Measurements from ENCODE around the gene AFAP1L1. TPM values are rescaled to one million over a fixed set of nuclear protein-coding genes. Genes with fewer than 3 reads are reported as not detected.
A peak's percentile ranks its signal among the peaks of the same experiment; 100 is the strongest.

AFAP1L1 gene
- total and polyA plus RNA-seq, 2 of the 13 experiments (the other 11 are each of a cell fraction or from before 2014, with no cell fraction given) = 0.38 to 1.0 TPM

DNA sequence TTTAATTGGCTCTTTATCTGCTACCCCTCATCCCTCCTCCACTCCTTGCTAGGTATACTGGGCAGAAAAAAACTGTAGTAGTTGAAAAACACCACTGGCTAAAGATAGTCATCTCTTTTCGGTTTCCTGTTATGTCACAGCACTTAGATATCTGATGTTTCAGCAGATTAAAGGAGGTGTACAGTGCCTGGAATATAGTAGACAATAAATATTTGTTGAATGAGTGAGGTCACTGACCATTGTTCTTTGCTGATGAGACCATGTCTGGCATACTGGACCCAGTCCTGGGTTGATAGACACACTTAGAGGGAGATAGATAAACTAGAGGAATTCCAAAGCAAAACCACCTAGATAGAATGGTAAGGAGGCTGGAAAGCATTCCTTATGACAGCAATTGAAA, 76.9 kb downstream of the AFAP1L1 start (continued):
- TF ChIP-seq ZKSCAN1 (IDR thresholded peaks at IDR 0.05; ENCODE audit: low read length) (no peak), ZSCAN12 (CRISPR knock-in tag; IDR thresholded peaks at IDR 0.05) (no peak), NBN (conservative IDR thresholded peaks at IDR 0.05) (no peak), ZNF891 (CRISPR knock-in tag; IDR thresholded peaks at IDR 0.05) (no peak), SKI (IDR thresholded peaks at IDR 0.05; ENCODE audit: partially characterized antibody) (no peak), ZC3H13 (CRISPR knock-in tag; IDR thresholded peaks at IDR 0.05) (no peak), MTA3 (CRISPR knock-in tag; IDR thresholded peaks at IDR 0.05) (no peak), ARHGAP35 (CRISPR knock-in tag; IDR thresholded peaks at IDR 0.05; ENCODE audit: borderline replicate concordance) (no peak)
- TF ChIP-seq, protein P1, sequence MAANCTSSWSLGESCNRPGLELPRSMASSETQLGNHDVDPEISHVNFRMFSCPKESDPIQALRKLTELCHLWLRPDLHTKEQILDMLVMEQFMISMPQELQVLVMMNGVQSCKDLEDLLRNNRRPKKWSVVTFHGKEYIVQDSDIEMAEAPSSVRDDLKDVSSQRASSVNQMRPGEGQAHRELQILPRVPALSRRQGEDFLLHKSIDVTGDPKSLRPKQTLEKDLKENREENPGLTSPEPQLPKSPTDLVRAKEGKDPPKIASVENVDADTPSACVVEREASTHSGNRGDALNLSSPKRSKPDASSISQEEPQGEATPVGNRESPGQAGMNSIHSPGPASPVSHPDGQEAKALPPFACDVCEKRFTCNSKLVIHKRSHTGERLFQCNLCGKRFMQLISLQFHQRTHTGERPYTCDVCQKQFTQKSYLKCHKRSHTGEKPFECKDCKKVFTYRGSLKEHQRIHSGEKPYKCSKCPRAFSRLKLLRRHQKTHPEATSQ (CRISPR knock-in tag; IDR thresholded peaks at IDR 0.05; ENCODE audit: borderline replicate concordance) = no peak
- TF ChIP-seq, protein P2, sequence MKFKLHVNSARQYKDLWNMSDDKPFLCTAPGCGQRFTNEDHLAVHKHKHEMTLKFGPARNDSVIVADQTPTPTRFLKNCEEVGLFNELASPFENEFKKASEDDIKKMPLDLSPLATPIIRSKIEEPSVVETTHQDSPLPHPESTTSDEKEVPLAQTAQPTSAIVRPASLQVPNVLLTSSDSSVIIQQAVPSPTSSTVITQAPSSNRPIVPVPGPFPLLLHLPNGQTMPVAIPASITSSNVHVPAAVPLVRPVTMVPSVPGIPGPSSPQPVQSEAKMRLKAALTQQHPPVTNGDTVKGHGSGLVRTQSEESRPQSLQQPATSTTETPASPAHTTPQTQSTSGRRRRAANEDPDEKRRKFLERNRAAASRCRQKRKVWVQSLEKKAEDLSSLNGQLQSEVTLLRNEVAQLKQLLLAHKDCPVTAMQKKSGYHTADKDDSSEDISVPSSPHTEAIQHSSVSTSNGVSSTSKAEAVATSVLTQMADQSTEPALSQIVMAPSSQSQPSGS (CRISPR knock-in tag; IDR thresholded peaks at IDR 0.05) = no peak

DNA sequence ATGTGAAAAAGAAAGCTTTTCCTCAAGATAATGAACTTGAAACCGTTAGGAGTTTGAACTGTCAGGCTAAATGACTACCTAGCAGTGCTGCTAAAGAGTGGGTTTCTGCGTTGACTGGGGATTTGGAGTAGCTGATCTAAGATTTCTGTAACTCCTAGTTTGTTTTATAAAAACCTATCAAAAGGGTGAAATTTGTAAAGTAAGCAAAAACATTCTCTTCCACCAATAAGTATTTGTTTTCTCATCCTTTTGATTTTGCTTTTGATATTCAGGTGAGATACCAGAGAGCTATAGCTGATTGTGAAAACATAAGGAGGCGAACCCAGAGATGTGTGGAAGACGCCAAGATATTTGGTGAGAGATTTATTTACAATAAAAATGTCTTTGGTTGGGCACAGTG, 77.7 kb downstream of the AFAP1L1 start:
- in situ Hi-C loops (cut with HindIII; ENCODE audit: extremely low pct_ligation_motif_present, low pct_unique_long_range_greater_than_20kb) = no loop called here
- no peak for DNase-seq (ENCODE audit: low spot score)
- FAIRE-seq = no peak
- intact Hi-C loops (cut with micrococcal nuclease; ENCODE audit: unreplicated experiment) = no loop called here
- no peak for ATAC-seq
- Histone ChIP-seq H3K4me3 (replicated peaks in 1 of 3; ENCODE audit: insufficient read depth in 1 of 3, low read depth in 2 of 3, low read length in 3 of 3) (no peak overlapping the region), H3K36me3 (replicated peaks in 1 of 2; ENCODE audit: control insufficient read depth in 1 of 2, insufficient read depth in 2 of 2, low read length in 2 of 2) (peaks cover 10 to 59% of the 10 kb centered on the region in 2 experiments), H3K9ac (ENCODE audit: insufficient read depth, low read depth, low read length) (no peak overlapping the region), H4K20me1 (ENCODE audit: insufficient read depth, low read length) (0 out of 2 replicates have a peak, but pooled peaks cover 4% of the 10 kb centered on the region), H3K27me3 (ENCODE audit: control insufficient read depth in 1 of 2, insufficient read depth in 2 of 2, low read length in 2 of 2) (no peaks in the 10 kb centered on the region; a peak in 1 of 5 replicates), H3K4me2 (ENCODE audit: low read depth, low read length) (no peak overlapping the region), H3K4me1 (ENCODE audit: insufficient read depth, low read length) (peaks cover 29% of the 10 kb centered on the region), H3K79me2 (ENCODE audit: insufficient read depth, low read length) (peaks cover 22% of the 10 kb centered on the region), H2AFZ (ENCODE audit: low read length) (no peak overlapping the region), H3K27ac (ENCODE audit: extremely low read length, insufficient read depth, low read length) (no peak overlapping the region), H3K9me3 (ENCODE audit: low read length) (no peaks in the 10 kb centered on the region)
- CTCF ChIA-PET (ENCODE audit: low intra/inter-chr PET ratio, low total read pairs) = no interaction called here
- TF ChIP-seq MAFK (conservative IDR thresholded peaks at IDR 0.05 in 1 of 2, IDR thresholded peaks at IDR 0.05 in 1 of 2; ENCODE audit: low read length in 2 of 2) (peak; percentile 64 to 75), MAFF (IDR thresholded peaks at IDR 0.05; ENCODE audit: low read depth, low read length) (peak; percentile 68)
- TF ChIP-seq, protein P3, sequence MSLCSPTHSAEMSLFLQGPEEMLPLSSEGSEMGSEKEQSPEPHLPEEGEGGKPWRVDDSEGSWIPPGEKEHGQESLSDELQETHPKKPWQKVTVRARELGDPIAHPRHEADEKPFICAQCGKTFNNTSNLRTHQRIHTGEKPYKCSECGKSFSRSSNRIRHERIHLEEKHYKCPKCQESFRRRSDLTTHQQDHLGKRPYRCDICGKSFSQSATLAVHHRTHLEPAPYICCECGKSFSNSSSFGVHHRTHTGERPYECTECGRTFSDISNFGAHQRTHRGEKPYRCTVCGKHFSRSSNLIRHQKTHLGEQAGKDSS (CRISPR knock-in tag; IDR thresholded peaks at IDR 0.05; ENCODE audit: borderline replicate concordance, low read depth) = no peak
- WGBS (ENCODE audit: low lambda C conversion rate) = 94% methylated on average over 4 of the region's 4 CpGs
- POLR2A ChIA-PET = interaction anchor here (1.4 kb wide), 1 partner anchor 9 kb away, joined by 3 read pairs; the partner anchor contains the start of gene PCYOX1L
- no TSS peak for BruUV-seq (replicated peaks)

Measured in HepG2 (cell line).